Psoas muscle (tissue), 8 donors: ENCODE results near the gene SLC4A5. TPM values are rescaled to one million over a fixed set of nuclear protein-coding genes. Genes with fewer than 3 reads are reported as not detected.

Source experiments
- ATAC-seq, 4 donors: fragments of 200-7000 bp; cut with Tn5 transposase; one replicate each; pipeline ENCODE4 v1.9.1; 2020; ENCODE audit warnings: moderate library complexity in 3 of 4, mild to moderate bottlenecking in 2 of 4
- DNase-seq, 2 donors: peaks; one replicate each; pipeline ENCODE4 v3.0.0-alpha.2; 2020
- H3K27ac ChIP-seq: fragments of 200-600 bp; one replicate; pipeline ENCODE4 v1.8.0; 2022
- H3K27me3 ChIP-seq, 3 donors: fragments of 200-600 bp in 1 of 3; one replicate each; pipeline versions ENCODE4 v1.6.1 to v1.8.0; 2013 to 2022; ENCODE audit warnings: low read length in 2 of 3, mild to moderate bottlenecking in 2 of 3, moderate library complexity in 1 of 3; ENCODE audit not compliant: insufficient read depth in 3 of 3
- H3K36me3 ChIP-seq, 2 donors: fragments of 200-600 bp in 1 of 2; one replicate each; pipeline versions ENCODE4 v1.6.1 to v1.8.0; 2013 to 2022; ENCODE audit warnings: low read depth in 1 of 2, mild to moderate bottlenecking in 1 of 2, moderate library complexity in 1 of 2; ENCODE audit not compliant: insufficient read depth in 1 of 2
- H3K4me1 ChIP-seq: fragments of 200-600 bp; one replicate; pipeline ENCODE4 v1.8.0; 2022
- H3K4me3 ChIP-seq: fragments of 200-600 bp; one replicate; pipeline ENCODE4 v1.8.0; 2022; ENCODE audit warnings: mild to moderate bottlenecking
- H3K9me3 ChIP-seq: fragments of 200-600 bp; one replicate; pipeline ENCODE4 v1.8.0; 2022
- WGBS, 3 donors: extraction: QIAGEN DNeasy Blood & Tissue Kit; methylation state at CpG; one replicate each; pipeline versions ENCODE4 v1.1.6 to v1.1.7; 2013; 5-methylcytosine and 5-hydroxymethylcytosine counted together
- intact Hi-C, 2 donors: fragments of 100-400 bp; cut with DNase I; formaldehyde crosslinking; loops; one replicate each; pipeline versions ENCODE4 v1.11.0 to v1.14.2; 2022
- polyA plus RNA-seq, 3 donors: library from polyadenylated mRNA; stranded (reverse); fragments of 200-250 nt; gene quantifications; one replicate each; pipeline ENCODE4 v1.2.3, GENCODE V29; 2013
- total RNA-seq, 4 donors: library from RNA; stranded (reverse); fragmentation: NEBNext Ultra II Directional in 2 of 4; extraction: Animal tissue kit (Norgen Biotek cat#: 25700) in 2 of 4; gene quantifications; one replicate each; pipeline versions ENCODE4 v1.2.1 to v1.2.4, GENCODE V29; 2021 to 2023
- TF ChIP-seq, protein P1 (sequence below): fragments of 200-600 bp; IDR thresholded peaks from one replicate; pipeline ENCODE4 v1.8.0; 2022; ENCODE audit warnings: antibody characterized with exemption
- donor health status: healthy with polysubstance abuse.
- donor health status: DM: no; HTN: no; CAD: no; lungs with moderate emphysema.
- donor health status: Bipolar disorder and iron deficiency.
- donor health status: healthy.
- donor health status: DM: yes; HTN: yes; CAD: no.
- donor health status: DM: no; HTN: no; CAD: no.
- donor health status: DM: no; HTN: no; CAD: no.
- donor health status: DM: yes; HTN: yes; CAD: no.

Gene SLC4A5
- total and polyA plus RNA-seq, 7 donors: 0.27 to 5.7 (median 0.57) TPM

- ATAC-seq: no peak
- 63 to 69% (median 63%) methylated on average over 2 of the region's 2 CpGs for WGBS, 3 donors
- intact Hi-C loops: no loop called here
Measured at GRCh38 chr2:74278176-74278575, 65.0 kb downstream of the SLC4A5 start.

DNA sequence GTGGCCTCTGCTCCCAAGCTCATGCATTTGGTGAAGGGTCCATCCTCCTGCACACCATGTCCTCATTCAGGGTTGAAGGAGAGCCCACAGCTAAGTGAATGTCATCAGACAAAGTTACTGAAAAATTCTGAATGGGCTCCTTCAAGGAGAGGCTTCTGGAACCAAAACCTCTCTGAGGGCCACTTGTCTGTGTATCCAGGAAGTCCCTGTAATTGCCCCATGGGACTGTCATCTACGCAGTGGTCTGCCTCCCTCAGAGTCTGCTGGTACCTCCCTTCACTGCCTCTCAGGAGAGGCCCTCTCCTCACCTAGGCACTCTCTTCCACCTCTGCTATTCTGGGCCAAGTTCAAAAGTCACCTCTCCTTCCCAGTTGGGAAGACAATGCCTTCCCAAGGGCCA, 68.0 kb downstream of the SLC4A5 start:
- no peaks in the 10 kb centered on the region for H3K4me1 ChIP-seq
- ATAC-seq (no peak), DNase-seq (no peak)
- H3K9me3 ChIP-seq: no peaks in the 10 kb centered on the region
- TF ChIP-seq, protein P1, sequence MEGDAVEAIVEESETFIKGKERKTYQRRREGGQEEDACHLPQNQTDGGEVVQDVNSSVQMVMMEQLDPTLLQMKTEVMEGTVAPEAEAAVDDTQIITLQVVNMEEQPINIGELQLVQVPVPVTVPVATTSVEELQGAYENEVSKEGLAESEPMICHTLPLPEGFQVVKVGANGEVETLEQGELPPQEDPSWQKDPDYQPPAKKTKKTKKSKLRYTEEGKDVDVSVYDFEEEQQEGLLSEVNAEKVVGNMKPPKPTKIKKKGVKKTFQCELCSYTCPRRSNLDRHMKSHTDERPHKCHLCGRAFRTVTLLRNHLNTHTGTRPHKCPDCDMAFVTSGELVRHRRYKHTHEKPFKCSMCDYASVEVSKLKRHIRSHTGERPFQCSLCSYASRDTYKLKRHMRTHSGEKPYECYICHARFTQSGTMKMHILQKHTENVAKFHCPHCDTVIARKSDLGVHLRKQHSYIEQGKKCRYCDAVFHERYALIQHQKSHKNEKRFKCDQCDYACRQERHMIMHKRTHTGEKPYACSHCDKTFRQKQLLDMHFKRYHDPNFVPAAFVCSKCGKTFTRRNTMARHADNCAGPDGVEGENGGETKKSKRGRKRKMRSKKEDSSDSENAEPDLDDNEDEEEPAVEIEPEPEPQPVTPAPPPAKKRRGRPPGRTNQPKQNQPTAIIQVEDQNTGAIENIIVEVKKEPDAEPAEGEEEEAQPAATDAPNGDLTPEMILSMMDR: no peak
- no peak overlapping the region for H3K27ac ChIP-seq
- no peak overlapping the region for H3K4me3 ChIP-seq
- no peaks in the 10 kb centered on the region for H3K27me3 ChIP-seq
- no peaks in the 10 kb centered on the region for H3K36me3 ChIP-seq
- WGBS, 3 donors: 77 to 85% (median 77%) methylated on average over 1 of the region's 1 CpG
- intact Hi-C loops: no loop called here

More at GRCh38 chr2:74278176-74278575, 65.0 kb downstream of the SLC4A5 start:
- Histone ChIP-seq H3K36me3 (no peaks in the 10 kb centered on the region), H3K27ac (no peak overlapping the region), H3K9me3 (no peaks in the 10 kb centered on the region), H3K4me3 (no peak overlapping the region), H3K27me3 (no peaks in the 10 kb centered on the region), H3K4me1 (no peaks in the 10 kb centered on the region)
- DNase-seq: no peak
- TF ChIP-seq, protein P1: no peak

- H3K27me3 ChIP-seq: no peaks in the 10 kb centered on the region
- H3K4me1 ChIP-seq: no peaks in the 10 kb centered on the region
- H3K27ac ChIP-seq: no peak overlapping the region
- H3K36me3 ChIP-seq: no peaks in the 10 kb centered on the region
- WGBS, 3 donors: 96 to 100% (median 97%) methylated on average over 1 of the region's 1 CpG
- ATAC-seq (no peak), DNase-seq (no peak)
- TF ChIP-seq, protein P1: no peak
- H3K9me3 ChIP-seq: no peaks in the 10 kb centered on the region
- intact Hi-C loops: loop anchor here in 1 of 2 donors (10.0 kb wide), 1 partner anchor 125 kb away; the partner anchor contains the start of gene BOLA3
- H3K4me3 ChIP-seq: no peak overlapping the region
Measured at GRCh38 chr2:74269667-74270066, 73.5 kb downstream of the SLC4A5 start.

DNA sequence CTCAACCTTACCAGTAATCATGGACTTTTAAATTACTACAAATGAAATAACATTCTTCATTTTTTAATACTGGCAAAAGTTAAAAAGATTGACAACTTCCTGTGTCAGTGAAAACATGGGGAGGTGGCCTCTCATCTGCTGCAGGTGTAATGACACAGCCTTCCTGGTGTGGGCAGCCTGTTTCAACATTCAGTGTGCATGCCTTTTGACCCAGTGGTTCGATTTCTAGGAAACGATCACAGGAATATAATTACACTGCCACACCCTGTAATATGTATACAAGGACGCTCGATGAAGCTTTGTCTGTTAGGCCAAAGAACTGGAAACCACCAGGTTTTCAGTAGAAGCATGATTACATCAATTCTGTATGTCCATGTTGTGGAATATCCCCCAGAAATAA, 76.1 kb downstream of the SLC4A5 start:
- Histone ChIP-seq H3K9me3 (no peaks in the 10 kb centered on the region), H3K27ac (no peak overlapping the region), H3K36me3 (no peaks in the 10 kb centered on the region), H3K4me3 (no peak overlapping the region), H3K27me3 (no peaks in the 10 kb centered on the region), H3K4me1 (no peaks in the 10 kb centered on the region)
- TF ChIP-seq, protein P1: no peak
- no peak for ATAC-seq
- intact Hi-C loops: loop anchor here in 1 of 2 donors (10.0 kb wide), 1 partner anchor 122 kb away; the partner anchor contains the start of gene BOLA3
- DNase-seq: no peak
- 29 to 33% (median 33%) methylated on average over 4 of the region's 4 CpGs for WGBS, 3 donors

- Histone ChIP-seq H3K9me3 (no peaks in the 10 kb centered on the region), H3K27me3 (no peaks in the 10 kb centered on the region), H3K36me3 (no peaks in the 10 kb centered on the region), H3K27ac (no peak overlapping the region), H3K4me3 (no peak overlapping the region), H3K4me1 (no peaks in the 10 kb centered on the region)
- 16 to 30% (median 18%) methylated on average over 1 of the region's 1 CpG for WGBS, 3 donors
- ATAC-seq (no peak), DNase-seq (no peak)
- TF ChIP-seq, protein P1: no peak
- intact Hi-C loops: loop anchor here in 1 of 2 donors (10.0 kb wide), 1 partner anchor 119 kb away; the partner anchor contains the start of gene BOLA3
Measured at GRCh38 chr2:74264281-74264680, 78.9 kb downstream of the SLC4A5 start.
